Stomach (tissue), 4 donors: Measurements from ENCODE around the gene VSNL1.

ENCODE experiments used
- POLR2A ChIP-seq, 4 donors: fragments of 450-650 bp; IDR thresholded peaks; one replicate each; pipeline ENCODE4 v1.6.1; 2016; ENCODE audit warnings: antibody characterized with exemption in 4 of 4, control low read depth in 2 of 4, mild to moderate bottlenecking in 1 of 4, moderate library complexity in 1 of 4
- TF ChIP-seq, protein P1 (sequence below), 7 experiments: fragments of 450-650 bp in 4 of 7; fragments of 200-600 bp in 3 of 7; sonication (generic) in 3 of 7; IDR thresholded peaks; one replicate each; pipeline ENCODE4 v1.5.1; 2016 to 2019; ENCODE audit warnings: antibody characterized with exemption in 7 of 7, control low read depth in 2 of 7, mild to moderate bottlenecking in 1 of 7

DNA sequence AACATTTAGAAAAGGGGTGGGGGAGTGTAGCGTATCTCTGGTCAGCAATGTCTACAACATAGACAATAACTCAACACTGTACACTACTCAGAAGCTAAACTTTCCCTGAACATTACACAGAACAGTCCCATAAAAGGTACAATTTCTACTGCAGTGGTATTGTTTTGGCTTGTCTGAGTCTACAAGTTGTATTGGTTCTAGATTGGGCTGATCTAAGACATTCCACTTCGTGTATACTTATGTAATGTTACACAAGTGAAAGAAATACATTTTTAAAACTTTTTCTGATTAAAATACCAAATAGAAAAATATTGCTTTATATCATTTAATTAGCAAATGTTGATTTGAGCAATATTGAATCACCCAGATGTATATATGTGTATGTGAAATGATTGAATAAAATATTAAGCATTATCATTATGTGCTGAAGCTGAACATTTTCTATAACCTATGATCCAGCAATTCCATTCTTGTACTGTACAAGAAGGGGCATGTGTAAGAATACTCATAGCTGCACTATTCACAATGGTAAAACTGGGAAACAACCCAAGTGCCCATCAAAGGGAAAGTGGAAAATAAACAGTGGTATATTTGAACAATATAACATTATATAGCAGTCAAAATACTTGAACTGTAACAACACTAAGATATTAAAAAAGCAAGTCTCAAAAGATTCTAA is 52.4 kb downstream of the VSNL1 start:
- no peak for TF ChIP-seq POLR2A (IDR thresholded peaks at IDR 0.05)
- TF ChIP-seq, protein P1, sequence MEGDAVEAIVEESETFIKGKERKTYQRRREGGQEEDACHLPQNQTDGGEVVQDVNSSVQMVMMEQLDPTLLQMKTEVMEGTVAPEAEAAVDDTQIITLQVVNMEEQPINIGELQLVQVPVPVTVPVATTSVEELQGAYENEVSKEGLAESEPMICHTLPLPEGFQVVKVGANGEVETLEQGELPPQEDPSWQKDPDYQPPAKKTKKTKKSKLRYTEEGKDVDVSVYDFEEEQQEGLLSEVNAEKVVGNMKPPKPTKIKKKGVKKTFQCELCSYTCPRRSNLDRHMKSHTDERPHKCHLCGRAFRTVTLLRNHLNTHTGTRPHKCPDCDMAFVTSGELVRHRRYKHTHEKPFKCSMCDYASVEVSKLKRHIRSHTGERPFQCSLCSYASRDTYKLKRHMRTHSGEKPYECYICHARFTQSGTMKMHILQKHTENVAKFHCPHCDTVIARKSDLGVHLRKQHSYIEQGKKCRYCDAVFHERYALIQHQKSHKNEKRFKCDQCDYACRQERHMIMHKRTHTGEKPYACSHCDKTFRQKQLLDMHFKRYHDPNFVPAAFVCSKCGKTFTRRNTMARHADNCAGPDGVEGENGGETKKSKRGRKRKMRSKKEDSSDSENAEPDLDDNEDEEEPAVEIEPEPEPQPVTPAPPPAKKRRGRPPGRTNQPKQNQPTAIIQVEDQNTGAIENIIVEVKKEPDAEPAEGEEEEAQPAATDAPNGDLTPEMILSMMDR (IDR thresholded peaks at IDR 0.05) = no peak
